ENCODE results near the gene PSMC3.

Gene PSMC3

DNA sequence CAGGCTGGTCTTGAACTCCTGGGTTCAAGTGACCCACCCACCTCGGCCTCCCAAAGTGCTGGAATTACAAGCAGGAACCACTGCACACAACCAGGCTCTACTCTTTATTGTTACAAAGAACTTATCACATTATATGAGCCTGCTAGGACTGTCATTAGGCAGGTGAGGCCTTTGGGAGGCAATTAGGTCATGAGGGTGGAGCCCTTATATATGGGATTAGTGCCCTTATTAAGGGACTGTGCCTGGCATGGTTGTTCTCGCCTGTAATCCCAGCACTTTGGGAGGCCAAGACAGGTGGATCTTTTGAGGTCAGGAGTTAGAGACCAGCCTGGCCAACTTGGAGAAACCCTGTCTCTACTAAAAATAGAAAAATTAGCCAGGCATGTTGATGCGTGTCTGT, 10.5 kb upstream of the PSMC3 start:
- TF ChIP-seq SUZ12 (IDR thresholded peaks at IDR 0.05; ENCODE audit: extremely low read depth, insufficient read depth, insufficient read length), result no peak
- TF ChIP-seq ZNF274 (IDR thresholded peaks at IDR 0.05; ENCODE audit: low read depth, low read length), result no peak
- TF ChIP-seq YY1 (IDR thresholded peaks at IDR 0.05; ENCODE audit: insufficient read depth, insufficient read length), result no peak
- no peaks in the 10 kb centered on the region for H3K27me3 ChIP-seq (ENCODE audit: insufficient read depth, insufficient read length)
- no peaks in the 10 kb centered on the region for H3K9me3 ChIP-seq (ENCODE audit: insufficient read depth, low read length)
- DNase-seq (ENCODE audit: low read depth, low spot score), result no peak
- H3K4me1 ChIP-seq (ENCODE audit: insufficient read depth, insufficient read length), result peaks cover 3% of the 10 kb centered on the region
- H3K36me3 ChIP-seq (ENCODE audit: insufficient read depth, insufficient read length, low read length), result no peaks in the 10 kb centered on the region
- no peak overlapping the region for H3K4me3 ChIP-seq (ENCODE audit: insufficient read length, low read depth)
- no peak overlapping the region for H3K9ac ChIP-seq (ENCODE audit: insufficient read length, low read depth)

DNA sequence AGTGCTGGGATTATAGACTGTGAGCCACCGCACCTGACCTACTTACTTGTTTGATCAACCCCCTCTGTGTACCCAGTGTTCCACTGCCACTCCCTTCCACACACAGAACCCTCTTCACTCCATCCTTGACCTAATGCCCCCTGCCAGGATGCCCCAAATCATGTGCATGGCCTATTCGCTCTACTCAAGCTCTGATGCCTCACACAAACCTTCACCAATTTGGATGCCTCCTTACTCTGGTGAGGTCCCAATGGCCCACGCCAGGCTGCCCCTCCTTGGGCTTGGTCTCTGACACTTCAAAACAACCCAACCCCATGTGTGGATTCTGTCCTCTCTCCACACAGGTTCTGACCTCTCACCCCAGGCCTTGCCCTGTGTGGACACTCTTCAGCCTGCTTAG, 9.4 kb upstream of the PSMC3 start:
- no peaks in the 10 kb centered on the region for H3K4me1 ChIP-seq (ENCODE audit: insufficient read depth, insufficient read length)
- no peaks in the 10 kb centered on the region for H3K9me3 ChIP-seq (ENCODE audit: insufficient read depth, low read length)
- DNase-seq (ENCODE audit: low read depth, low spot score), result no peak
- no peaks in the 10 kb centered on the region for H3K36me3 ChIP-seq (ENCODE audit: insufficient read depth, insufficient read length, low read length)
- no peak overlapping the region for H3K9ac ChIP-seq (ENCODE audit: insufficient read length, low read depth)
- no peaks in the 10 kb centered on the region for H3K27me3 ChIP-seq (ENCODE audit: insufficient read depth, insufficient read length)
- no peak for TF ChIP-seq SUZ12 (IDR thresholded peaks at IDR 0.05; ENCODE audit: extremely low read depth, insufficient read depth, insufficient read length)
- no peak for TF ChIP-seq YY1 (IDR thresholded peaks at IDR 0.05; ENCODE audit: insufficient read depth, insufficient read length)
- TF ChIP-seq ZNF274 (IDR thresholded peaks at IDR 0.05; ENCODE audit: low read depth, low read length), result no peak
- H3K4me3 ChIP-seq (ENCODE audit: insufficient read length, low read depth), result no peak overlapping the region

DNA sequence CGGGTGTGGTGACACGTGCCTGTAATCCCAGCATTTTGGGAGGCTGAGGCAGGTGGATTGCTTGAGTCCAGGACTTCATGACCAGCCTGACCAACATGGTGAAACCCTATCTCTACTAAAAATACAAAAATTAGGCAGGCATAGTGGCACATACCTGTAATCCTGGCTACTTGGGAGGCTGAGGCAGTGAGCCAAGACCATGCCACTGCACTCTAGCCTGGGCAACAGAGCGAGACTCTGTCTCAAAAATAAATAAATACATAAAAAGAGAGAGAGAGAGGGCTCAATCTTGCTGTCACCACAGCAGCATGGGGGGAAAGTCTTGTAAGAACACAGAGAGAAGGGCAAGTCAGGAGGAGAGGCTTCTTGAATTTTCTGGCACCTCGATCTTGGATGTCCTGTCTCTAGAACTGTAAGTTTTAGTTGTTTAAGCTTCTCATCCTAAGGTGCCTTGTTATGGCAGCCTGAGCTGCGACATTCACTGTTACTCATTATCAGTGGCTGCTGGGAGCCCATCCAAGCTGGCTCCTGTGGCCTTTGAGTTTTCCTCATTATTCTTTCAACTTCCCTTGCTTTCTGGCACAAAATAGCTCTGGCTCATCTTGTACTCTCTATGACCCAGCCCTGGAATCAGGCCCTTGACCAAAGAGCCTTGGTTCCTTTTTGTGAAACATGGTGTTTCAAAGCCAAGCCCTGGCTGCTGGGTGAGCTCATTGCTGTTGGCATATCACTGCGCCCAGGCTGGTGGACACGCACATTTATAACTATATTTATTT, 8.0 kb upstream of the PSMC3 start:
- no peaks in the 10 kb centered on the region for H3K9me3 ChIP-seq (ENCODE audit: insufficient read depth, low read length)
- H3K4me1 ChIP-seq (ENCODE audit: insufficient read depth, insufficient read length), result no peaks in the 10 kb centered on the region
- no peak for DNase-seq (ENCODE audit: low read depth, low spot score)
- H3K27me3 ChIP-seq (ENCODE audit: insufficient read depth, insufficient read length), result no peaks in the 10 kb centered on the region
- no peak overlapping the region for H3K9ac ChIP-seq (ENCODE audit: insufficient read length, low read depth)
- no peak for TF ChIP-seq YY1 (IDR thresholded peaks at IDR 0.05; ENCODE audit: insufficient read depth, insufficient read length)
- no peak for TF ChIP-seq ZNF274 (IDR thresholded peaks at IDR 0.05; ENCODE audit: low read depth, low read length)
- no peak for TF ChIP-seq SUZ12 (IDR thresholded peaks at IDR 0.05; ENCODE audit: extremely low read depth, insufficient read depth, insufficient read length)
- H3K4me3 ChIP-seq (ENCODE audit: insufficient read length, low read depth), result no peak overlapping the region
- H3K36me3 ChIP-seq (ENCODE audit: insufficient read depth, insufficient read length, low read length), result no peaks in the 10 kb centered on the region

DNA sequence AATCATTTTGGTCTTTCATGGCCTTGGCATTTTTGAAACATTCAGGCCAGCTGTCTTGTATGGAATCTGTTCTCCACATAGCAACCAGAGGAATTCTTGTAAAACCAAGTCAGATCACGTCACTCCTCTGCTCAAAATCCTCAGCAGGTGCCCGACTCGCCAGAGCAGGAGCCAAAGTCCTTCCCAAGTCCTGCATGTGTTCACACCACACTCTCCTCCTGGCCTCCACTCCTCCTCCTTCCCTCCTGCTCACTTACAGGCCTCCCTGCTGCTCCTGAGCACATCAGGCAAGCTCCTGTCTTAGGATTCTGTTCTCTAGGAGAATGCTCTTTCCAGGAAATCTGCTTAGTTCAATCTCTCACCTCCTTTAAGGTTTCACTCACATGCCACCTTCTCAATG, 6.9 kb upstream of the PSMC3 start:
- no peak for TF ChIP-seq YY1 (IDR thresholded peaks at IDR 0.05; ENCODE audit: insufficient read depth, insufficient read length)
- Histone ChIP-seq H3K36me3 (ENCODE audit: insufficient read depth, insufficient read length, low read length) (no peaks in the 10 kb centered on the region), H3K9ac (ENCODE audit: insufficient read length, low read depth) (no peak overlapping the region), H3K27me3 (ENCODE audit: insufficient read depth, insufficient read length) (no peaks in the 10 kb centered on the region), H3K9me3 (ENCODE audit: insufficient read depth, low read length) (no peaks in the 10 kb centered on the region), H3K4me1 (ENCODE audit: insufficient read depth, insufficient read length) (no peaks in the 10 kb centered on the region), H3K4me3 (ENCODE audit: insufficient read length, low read depth) (no peak overlapping the region)
- no peak for DNase-seq (ENCODE audit: low read depth, low spot score)

DNA sequence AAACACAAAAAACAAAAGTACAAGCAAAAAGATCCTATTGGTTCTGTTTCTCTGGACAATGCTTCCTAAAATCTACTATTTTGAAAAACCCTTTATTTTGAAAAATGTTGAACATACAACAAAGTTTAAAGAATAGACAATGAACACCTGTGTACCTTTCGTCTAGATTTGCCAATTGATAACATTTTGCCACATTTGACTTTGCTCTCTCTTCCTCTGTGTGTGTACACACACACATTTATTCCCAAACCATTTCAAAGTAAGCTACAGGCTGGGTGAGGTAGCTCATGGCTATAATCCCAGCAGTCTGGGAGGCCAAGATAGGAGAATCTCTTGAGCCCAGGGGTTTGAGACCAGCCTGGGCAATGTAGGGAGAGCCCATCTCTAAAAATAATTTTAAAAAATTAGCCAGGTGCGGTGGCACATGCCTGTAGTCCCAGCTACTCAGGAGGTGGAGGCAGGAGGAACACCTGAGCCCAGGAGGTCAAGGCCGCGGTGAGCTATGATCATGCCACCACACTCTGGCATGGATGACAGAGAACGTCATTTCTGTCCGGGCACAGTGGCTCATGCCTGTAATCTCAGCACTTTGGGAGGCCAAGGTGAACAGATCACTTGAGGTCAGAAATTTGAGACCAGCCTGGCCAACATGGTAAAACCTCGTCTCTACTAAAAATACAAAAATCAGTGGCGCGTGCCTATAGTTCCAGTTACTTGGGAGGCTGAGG, 5.3 kb upstream of the PSMC3 start:
- no peak for DNase-seq (ENCODE audit: low read depth, low spot score)
- H3K36me3 ChIP-seq (ENCODE audit: insufficient read depth, insufficient read length, low read length), result no peaks in the 10 kb centered on the region
- H3K4me1 ChIP-seq (ENCODE audit: insufficient read depth, insufficient read length), result peaks cover 3% of the 10 kb centered on the region
- TF ChIP-seq ZNF274 (IDR thresholded peaks at IDR 0.05; ENCODE audit: low read depth, low read length), result no peak
- TF ChIP-seq YY1 (IDR thresholded peaks at IDR 0.05; ENCODE audit: insufficient read depth, insufficient read length), result no peak
- TF ChIP-seq SUZ12 (IDR thresholded peaks at IDR 0.05; ENCODE audit: extremely low read depth, insufficient read depth, insufficient read length), result no peak
- H3K4me3 ChIP-seq (ENCODE audit: insufficient read length, low read depth), result no peak overlapping the region
- H3K27me3 ChIP-seq (ENCODE audit: insufficient read depth, insufficient read length), result no peaks in the 10 kb centered on the region
- no peak overlapping the region for H3K9ac ChIP-seq (ENCODE audit: insufficient read length, low read depth)
- H3K9me3 ChIP-seq (ENCODE audit: insufficient read depth, low read length), result no peaks in the 10 kb centered on the region

DNA sequence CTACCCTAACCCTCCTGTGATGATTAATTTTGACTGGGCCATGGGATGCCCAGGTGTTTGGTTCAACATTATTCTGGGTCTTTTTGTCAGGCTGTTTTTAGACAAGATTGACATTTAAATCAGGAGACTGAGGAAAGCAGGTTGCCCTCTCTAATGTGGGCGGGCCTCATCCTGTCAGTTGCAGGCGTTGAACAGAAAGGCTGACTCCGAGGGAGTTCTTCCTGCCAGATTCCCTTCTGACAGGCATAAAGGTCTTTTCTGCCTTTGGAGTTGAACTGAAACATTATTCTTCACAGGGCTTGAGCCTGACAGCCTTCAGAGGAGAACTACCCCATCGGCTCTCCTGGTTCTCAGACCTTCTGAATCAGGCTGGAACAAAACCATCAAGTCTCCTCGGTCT, 4.3 kb upstream of the PSMC3 start:
- Histone ChIP-seq H3K9me3 (ENCODE audit: insufficient read depth, low read length) (no peaks in the 10 kb centered on the region), H3K36me3 (ENCODE audit: insufficient read depth, insufficient read length, low read length) (no peaks in the 10 kb centered on the region), H3K27me3 (ENCODE audit: insufficient read depth, insufficient read length) (no peaks in the 10 kb centered on the region), H3K4me3 (ENCODE audit: insufficient read length, low read depth) (no peak overlapping the region), H3K9ac (ENCODE audit: insufficient read length, low read depth) (no peak overlapping the region), H3K4me1 (ENCODE audit: insufficient read depth, insufficient read length) (peaks cover 3% of the 10 kb centered on the region)
- TF ChIP-seq SUZ12 (IDR thresholded peaks at IDR 0.05; ENCODE audit: extremely low read depth, insufficient read depth, insufficient read length) (no peak), ZNF274 (IDR thresholded peaks at IDR 0.05; ENCODE audit: low read depth, low read length) (no peak), YY1 (IDR thresholded peaks at IDR 0.05; ENCODE audit: insufficient read depth, insufficient read length) (no peak)
- no peak for DNase-seq (ENCODE audit: low read depth, low spot score)

DNA sequence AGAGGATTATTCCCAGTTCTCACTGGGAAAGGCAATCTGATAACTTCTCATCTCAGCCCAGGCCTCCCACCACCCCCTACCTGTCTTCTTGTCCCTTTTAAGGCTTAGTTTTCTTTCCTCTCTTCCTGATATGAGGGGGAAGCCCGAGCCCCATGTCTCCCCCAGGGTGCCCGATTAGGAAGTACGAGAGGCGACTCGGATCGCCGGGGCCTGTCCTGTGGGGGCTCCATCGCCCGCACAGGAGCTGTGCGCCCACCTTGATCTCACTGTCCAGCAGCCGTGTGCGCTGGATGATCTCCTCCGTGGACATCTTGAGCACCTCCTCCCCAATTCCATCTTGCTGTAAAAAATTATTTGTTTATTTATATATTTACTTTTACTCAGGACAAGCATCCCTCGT, 628 bp downstream of the PSMC3 start:
- TF ChIP-seq YY1 (IDR thresholded peaks at IDR 0.05; ENCODE audit: insufficient read depth, insufficient read length) (no peak), SUZ12 (IDR thresholded peaks at IDR 0.05; ENCODE audit: extremely low read depth, insufficient read depth, insufficient read length) (no peak), ZNF274 (IDR thresholded peaks at IDR 0.05; ENCODE audit: low read depth, low read length) (no peak)
- DNase-seq (ENCODE audit: low read depth, low spot score), result no peak
- H3K4me1 ChIP-seq (ENCODE audit: insufficient read depth, insufficient read length), result peaks cover 9% of the 10 kb centered on the region
- peak overlapping the region; percentile 96 for H3K4me3 ChIP-seq (ENCODE audit: insufficient read length, low read depth)
- no peaks in the 10 kb centered on the region for H3K9me3 ChIP-seq (ENCODE audit: insufficient read depth, low read length)
- H3K9ac ChIP-seq (ENCODE audit: insufficient read length, low read depth), result peak overlapping the region; percentile 100
- H3K36me3 ChIP-seq (ENCODE audit: insufficient read depth, insufficient read length, low read length), result peaks cover 48% of the 10 kb centered on the region
- H3K27me3 ChIP-seq (ENCODE audit: insufficient read depth, insufficient read length), result no peaks in the 10 kb centered on the region

All from NT2/D1 (cell line).